GM21786 (cell line): ENCODE data around the gene GFI1.
A peak's percentile ranks its signal among the peaks of the same experiment; 100 is the strongest.
"Not testable (repeated sequence)": the region's sequence is repeated elsewhere in the genome, so short reads cannot be mapped to it uniquely, and the experiment has no call there.

Source experiments
- ATAC-seq: cut with Tn5 transposase; IDR thresholded peaks from one replicate; pipeline ENCODE4 v1.9.1; 2021; ENCODE audit not compliant: unreplicated experiment

The GFI1 gene

DNA sequence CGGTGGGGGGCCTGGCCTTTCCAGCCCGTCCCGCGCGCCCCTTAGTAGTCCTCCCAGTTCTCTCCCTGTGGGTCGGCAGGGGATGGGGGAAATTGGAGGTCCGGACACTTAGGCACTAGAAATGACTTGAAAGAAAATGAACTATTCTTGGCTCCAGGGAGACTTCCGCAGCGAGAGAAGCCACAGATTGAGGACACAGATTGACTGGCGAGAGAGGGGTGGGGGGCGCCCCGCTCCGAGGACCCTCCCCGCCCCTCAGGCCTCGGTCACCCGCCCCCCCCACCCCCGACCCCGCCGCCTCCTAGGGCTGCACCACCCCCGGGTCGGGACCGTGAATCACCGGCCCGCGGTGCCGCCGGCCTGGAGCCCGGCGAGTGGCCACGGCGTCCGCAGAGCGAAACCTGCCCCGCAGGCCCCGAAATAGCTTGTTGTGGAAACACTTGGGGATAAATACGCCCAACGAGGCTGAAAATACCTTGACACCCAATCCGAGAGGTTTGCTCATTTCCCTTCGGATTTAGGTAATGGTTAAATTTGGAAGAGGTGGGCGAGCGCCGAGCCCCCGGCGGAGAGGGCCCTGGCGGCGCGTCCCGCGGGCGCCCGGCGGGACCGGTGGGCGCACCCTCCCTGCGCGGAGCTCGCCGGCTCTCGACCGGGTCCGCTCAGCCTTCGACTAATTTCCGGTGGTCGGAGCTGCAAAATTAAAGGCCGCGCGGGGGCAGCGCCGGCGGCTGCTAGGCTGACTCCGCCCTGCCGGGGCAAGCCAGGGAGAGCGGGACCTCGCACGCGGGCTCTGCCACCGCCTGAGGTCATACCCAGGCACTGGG, at the start of gene GFI1:
TSS of gene GFI1 (minus strand) at position 675 of the 827 bp plus-strand sequence. CDS start 3,438 bp downstream, outside the sequence.
- ATAC-seq: peak; percentile 18

DNA sequence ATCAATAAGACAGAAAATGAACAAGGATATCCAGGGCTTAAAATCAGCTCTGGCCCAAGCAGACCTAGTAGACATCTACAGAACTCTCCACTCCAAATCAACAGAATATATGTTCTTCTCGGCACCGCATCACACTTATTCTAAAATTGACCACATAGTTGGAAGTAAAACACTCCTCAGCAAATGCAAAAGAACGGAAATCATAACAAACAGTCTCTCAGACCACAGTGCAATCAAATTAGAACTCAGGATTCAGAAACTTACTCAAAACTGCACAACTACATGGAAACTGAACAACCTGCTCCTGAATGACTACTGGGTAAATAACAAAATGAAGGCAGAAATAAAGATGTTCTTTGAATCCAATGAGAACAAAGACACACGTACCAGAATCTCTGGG, 45.6 kb upstream of the GFI1 start:
- not testable (repeated sequence) for ATAC-seq

DNA sequence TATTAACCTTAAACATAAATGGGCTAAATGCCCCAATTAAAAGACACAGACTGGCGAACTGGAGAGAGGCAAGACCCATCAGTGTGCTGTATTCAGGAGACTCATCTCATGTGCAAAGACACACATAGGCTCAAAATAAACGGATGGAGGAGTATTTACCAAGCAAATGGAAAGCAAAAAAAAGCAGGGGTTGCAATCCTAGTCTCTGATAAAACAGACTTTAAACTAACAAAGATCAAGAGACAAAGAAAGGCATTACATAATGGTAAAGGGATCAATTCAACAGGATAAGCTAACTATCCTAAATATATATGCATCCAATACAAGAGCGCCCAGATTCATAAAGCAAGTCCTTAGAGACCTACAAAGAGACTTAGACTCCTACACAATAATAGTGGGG, 45.2 kb upstream of the GFI1 start:
- not testable (repeated sequence) for ATAC-seq

DNA sequence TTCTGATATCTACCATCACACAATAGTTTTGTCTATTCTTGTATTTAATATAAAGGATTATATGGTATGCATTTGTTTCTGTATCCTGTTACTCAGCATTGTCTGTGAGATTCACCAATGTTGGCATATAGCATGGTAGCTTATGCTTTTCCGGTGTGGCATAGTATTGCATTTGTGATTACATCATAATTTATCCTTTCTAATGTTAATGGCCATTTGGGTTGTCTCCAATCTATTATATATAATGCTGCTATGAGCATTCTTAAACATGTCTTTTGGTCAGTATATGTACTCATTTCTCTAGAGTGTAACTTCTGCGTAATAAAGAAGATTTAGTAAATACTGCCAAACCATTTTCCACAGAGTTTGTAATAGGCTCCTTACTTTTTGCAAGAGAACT, 40.9 kb upstream of the GFI1 start:
- ATAC-seq: no peak

DNA sequence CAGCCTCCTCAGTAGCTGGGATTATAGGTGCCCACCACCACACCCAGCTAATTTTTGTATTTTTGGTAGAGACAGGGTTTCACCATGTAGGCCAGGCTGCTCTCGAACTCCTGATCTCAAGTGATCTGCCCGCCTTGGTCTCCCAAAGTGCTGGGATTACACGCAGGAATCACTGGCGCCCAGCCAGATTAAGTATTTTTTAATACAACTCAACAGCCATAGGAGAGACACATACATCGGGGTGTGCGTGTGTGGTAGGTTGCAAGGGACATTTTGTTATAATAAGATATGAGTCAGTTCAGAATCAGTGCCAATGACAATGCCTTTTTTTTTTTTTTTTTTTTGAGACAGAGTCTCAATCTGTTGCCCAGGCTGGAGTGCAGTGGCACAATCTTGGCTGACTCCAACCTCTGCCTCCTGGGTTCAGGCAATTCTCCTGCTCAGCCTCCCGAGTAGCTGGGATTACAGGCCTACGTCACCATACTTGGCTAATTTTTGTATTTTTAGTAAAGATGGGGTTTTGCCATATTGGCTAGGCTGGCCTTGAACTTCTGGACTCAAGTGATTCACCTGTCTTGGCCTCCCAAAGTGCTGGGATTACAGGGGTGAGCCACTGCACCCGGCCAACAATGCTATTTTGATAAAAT, 38.3 kb upstream of the GFI1 start:
- not testable (repeated sequence) for ATAC-seq

DNA sequence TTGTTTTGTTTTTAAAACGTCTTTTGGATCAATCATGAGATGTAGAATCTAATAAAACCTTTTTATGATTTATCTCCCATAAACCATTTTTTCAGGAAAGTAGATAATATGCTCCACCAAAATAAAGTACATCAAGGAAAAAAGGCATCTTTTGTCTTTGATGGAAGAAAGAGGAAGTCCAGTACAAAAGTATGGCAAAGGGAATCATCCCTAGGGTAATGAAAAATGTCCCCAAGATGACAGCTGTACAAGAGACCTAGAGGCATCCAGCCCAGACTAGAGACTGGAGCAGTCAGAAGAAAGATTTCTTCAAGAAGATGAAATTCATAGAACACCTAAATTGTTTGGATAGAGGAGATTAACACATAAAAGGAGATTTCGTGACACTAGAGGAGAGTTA, 32.3 kb upstream of the GFI1 start:
- no peak for ATAC-seq

DNA sequence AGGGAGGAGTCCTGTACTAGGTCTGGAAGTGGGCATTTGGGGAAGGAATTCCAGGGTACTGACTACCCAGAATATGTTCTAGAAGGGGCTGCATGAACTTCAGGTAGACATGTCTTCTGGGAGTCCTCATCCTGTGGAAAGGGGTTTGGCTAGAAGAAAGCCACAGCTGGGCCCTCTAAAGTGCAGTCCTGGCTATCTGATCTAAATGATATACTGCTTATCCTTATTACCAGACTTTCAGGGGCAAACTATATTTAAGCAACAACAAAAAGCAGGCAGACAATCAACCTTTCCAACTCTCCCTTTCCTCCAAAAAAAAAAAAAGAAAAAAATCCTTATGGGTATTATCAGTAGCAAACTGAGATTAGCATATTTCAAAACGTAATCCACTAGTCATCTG, 29.8 kb upstream of the GFI1 start:
- ATAC-seq: no peak

DNA sequence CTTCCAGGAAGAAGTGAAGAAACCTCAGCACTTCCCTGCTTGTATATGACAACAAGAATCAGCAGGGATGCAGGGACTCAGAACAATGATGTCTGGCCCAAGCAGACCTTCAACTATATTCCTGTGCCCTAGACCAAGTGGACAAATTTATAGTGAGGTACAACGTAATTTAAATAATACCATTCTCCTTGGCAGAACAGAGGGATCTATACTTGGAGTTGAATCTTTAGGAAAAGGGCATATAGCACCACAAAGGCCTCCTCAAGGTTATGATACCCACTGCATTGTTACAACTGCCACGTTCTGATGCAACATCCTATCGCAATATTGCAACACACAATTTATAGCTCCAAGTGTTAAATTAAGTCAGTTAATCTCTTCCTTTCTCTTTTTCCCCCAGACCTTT, 29.1 kb upstream of the GFI1 start:
- no peak for ATAC-seq

DNA sequence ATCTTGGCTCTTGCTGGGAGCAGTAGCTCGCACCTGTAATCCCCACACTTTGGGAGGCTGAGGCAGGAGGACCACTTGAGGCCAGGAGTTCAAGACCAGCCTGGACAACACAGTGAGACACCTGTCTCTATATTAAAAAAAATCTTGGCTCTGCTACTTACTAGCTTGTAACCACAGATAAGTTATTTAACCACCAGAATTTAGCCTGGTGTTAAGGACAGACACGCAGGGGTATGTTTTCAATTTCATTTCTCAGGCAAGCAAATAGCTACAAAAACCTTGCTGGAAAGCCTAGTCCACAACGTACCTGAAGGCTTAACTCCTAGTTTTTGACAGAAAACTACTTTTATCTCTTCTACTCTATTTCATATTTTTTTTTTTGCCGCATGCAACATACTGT, 24.8 kb upstream of the GFI1 start:
- peak; percentile 59 for ATAC-seq

DNA sequence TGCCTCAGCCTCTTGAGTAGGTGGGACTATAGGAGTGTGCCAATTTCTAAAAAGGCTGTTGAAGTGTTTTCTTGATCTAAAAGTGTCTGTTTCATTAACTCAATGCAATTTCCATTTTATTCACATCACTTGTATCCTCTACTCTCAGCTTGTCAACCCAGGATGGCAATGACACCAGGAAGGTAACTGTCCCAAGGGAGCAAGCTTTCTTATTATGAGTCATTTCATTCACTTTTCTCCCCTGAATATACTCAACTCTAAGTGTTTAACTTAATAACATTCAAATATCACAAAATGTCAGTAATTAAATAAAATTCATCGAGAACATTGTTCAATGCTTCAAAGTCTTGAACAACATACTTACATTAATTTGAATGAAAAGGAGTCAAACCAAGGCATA, 22.9 kb upstream of the GFI1 start:
- no peak for ATAC-seq

DNA sequence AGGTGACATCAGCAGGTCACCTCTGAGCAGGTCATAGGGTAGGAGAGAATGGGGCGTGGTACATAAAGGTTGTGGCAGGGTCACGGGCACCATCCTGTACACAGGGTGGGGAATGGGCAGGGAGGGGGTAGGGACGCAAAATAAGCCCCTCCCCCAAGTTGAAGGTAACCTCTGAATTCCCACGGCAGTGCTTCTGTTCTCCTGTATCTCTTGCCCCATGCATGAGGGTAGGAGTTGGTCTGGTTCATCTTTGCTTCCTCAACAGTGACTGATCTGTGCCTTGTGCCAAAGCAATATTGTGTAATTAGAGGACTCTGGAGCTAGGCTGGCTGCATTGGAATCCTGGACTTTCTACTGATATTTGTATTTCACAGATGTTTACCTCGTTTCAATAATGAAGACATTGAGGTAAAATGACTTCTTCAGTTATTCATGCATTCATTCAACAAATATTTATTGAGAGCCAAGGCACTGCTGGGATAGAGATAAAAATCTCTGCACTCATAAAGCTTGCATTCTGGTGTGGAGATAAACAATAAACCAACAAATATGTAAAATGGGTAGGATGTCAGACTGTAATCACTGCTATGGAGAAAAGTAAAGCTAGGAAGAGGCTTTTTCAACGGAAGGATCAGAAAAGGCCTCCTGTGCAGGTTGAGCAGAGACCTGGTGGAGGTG, 18.4 kb upstream of the GFI1 start:
- ATAC-seq: no peak

DNA sequence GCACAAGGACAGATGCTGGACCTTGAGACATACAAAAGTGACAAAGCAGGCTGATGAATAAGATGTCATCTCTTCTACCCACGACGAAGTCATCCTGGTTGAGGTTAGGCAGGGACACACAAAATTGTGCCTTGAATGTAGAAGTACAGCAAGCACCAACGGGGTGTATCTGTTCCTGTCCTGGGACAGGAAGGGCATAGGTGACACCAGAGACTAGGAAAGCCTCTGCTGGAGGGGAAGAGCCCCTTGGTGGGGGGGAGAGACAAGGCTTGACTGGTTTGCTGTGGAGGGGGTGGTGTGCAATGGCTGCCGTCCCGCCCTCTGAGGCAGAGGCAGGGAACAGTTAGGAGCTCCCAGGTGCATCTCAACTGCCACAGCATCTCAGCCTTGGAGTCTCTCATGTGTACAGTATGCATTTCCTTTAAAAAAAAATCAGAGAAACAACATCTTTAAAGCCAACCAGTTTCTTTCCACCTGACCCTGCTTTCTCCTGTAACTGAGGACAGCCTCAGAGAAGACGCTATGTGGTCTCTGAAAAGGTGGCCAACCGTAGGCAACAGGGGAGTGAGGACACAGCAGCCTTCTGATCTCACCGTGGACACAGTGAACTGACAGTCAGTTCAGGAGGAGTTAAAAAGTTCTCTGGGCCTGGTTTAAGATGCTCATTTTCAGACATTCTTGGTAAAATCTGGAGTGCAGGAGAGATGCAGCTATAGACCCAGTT, 17.7 kb upstream of the GFI1 start:
- ATAC-seq: no peak

DNA sequence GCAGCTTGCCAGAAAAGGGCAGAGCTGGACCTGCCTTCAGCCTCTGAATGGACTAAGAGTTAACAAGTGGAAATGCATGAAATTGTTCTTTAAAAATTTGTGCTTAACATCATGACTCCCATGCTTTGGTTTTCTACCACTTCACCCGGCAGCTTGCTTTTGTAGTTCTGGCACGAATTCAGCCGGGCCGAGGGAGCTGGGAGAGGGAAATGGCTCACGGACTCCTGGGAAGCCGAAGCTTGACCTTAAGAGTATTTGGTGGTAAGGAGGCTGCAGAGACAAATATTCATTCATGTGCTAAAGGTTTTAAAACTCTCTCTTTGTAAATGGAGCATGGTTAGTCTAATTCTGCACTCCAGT, 17.2 kb upstream of the GFI1 start:
- ATAC-seq: no peak

DNA sequence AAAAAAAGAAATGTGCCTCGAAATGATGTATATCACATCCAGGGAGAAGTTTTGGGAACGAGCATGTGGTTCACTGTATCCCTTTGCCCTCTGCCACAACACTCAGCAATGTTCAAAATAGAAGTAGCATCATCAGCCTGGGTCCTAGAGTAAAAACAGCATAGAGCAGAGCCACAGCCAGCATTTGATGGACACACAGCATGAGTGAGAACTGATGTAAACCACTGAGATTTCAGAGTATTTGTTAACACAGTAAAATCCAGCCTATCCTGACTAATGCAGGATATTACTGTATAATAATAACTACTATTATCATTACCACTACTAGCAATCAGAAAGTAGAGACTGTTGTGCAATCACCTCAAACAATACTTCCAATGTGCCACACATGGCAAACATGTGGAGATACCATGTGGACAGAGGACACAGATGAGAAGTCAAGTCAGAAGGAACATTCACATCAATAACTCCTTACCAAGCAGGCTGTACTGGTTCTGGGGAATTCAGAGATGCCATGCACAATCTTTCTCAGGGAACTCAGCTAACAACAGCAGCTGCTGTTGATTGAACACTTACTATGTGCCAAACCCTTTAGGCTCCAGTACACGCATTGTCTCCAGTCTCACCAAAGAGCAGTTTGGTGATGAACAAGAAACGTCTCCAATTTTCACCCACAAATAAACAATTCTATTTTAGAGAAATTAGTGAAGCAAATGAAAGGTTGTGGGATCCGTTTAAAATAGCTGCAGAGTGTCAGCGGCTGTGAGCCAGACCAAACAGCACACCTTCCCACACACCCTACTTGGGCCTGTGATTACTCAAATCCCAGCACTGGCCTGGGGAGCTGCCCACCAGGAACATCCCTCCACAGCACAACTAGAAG, 16.6 kb upstream of the GFI1 start:
- ATAC-seq: no peak

DNA sequence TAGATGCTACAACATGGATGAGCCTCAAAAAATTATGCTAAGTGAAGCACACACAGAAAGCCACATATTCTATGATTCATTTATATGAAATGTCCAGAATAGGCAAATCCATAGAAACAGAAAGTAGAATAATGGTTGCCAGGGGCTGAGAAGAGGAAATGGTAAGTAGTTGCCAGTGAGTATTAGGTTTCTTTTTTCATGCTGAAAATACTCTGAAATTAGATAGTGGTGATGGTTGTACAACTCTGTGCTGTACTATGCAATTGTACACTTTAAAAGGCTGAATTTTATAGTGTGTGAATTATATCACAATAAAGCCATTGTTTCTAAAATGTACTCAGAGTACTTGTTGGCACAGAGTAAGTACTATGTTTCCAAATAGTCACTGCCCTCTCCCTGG, 15.5 kb upstream of the GFI1 start:
- peak; percentile 81 for ATAC-seq

DNA sequence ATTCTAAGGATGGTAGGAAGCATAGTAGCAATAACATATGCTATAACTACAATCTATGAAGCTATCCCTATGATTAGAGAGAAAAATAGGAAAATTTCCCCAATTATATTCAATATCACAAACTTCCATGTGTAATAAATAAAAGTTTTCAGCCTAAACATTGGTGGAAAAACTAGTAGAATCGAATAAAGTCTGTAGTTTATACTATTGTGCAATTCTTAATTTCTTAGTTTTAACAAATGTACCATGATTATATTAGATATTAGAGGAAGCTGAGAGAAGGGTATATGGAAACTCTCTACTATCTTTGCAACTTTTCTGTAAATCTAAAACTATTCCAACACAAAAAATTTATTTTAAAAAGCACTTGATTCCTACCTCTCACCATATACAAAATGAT, 13.8 kb upstream of the GFI1 start:
- ATAC-seq: no peak

DNA sequence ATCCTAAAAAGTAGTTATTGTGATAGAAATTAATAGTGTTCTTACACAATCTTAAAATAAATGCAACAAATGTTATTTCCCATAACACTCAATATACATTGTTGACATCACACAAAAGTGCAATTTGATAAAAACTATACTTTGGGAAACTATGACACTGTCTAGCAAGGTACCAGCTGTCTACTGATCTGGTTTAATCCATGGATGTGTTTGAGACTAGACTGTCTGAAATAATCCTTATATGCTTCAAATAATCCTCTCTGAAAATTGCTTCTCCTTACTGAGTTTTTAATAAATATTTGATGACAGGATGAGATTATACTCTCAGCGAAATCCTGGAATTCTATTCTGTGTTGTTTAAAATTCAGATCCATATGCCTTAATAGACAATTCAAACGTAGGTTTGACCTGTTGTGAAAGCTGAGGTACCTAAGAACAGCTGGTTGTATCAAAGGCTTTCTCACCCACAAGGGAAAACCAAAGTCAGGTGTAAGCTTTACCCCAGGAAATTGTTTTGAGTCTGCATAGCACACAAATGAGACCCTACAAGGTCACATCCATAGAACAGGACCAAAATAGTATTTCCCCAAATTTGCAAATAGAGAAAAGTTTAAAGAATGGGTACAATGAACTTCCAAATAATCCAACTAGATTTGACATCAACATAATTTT, 8.8 kb upstream of the GFI1 start:
- no peak for ATAC-seq

DNA sequence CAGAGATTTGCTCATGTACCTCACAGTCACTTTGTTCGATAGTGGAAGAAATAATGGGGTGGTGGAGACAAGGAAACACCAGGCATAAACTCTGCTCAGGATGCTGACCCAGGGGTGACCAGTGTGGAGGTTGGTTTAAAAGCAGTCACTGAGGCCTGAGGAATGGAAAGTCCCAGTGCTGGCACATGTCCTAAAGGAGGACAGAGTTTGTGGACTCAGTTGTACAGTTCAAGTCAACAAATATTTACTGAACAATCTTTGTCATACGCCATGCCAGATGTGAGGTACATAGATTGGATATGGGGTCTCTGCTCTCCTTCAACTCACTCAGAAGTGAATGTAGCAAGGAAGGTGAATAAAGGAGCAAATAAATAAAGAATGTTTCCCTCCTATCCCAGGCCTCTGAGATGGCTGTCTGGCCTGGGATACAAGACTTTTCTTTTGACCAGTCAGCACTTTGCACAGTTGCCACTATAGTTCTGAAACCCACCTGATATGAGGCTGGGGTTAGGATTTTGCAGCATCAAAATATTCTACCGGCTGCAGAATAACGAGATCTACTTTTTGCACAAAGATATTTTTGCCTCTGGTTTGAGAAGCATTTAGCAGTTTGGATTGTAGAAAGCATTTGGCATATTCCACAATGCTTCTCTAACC, 7.9 kb upstream of the GFI1 start:
- ATAC-seq: no peak

DNA sequence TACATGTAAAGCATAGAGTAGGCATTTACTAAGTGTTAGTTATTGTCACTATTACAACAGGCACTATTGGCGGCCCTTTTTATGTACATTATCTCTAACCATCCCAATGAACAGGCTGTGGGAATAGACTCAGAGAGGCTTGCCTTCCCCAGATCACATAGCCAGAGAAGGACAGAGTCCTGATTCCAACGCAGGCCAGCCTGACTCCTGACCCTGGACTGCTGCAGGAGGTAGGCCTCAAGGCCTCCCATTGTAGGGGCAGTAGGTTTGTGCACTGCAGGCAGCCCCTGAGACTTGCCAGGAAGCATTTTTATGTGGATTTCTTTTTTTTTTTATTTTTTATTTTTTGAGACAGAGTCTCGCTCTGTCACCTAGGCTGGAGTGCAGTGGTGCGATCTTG, 6.4 kb upstream of the GFI1 start:
- no peak for ATAC-seq
